ENCODE measurements around the gene MAB21L4.

DNA sequence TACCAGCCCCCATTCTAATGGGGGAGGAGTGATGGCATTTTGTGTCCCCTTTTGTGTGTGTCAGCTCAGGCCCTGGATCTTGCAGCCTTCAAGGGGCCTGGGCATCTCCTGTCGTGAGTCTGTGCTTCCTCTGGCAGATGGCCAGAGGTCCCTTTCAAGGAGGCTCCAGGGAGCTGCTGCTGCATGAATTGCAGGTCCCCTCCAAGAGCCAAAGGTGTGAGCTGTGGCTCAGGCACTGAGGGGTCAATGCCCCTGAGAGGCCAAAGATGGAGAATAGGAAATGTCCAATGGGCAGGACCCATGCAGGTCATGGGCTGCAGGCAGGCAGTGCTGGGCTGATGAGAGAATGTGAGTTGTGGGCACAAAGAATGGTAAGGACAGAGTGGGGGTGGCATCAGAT lies 10.4 kb downstream of the MAB21L4 start:
- TF ChIP-seq, protein P1, sequence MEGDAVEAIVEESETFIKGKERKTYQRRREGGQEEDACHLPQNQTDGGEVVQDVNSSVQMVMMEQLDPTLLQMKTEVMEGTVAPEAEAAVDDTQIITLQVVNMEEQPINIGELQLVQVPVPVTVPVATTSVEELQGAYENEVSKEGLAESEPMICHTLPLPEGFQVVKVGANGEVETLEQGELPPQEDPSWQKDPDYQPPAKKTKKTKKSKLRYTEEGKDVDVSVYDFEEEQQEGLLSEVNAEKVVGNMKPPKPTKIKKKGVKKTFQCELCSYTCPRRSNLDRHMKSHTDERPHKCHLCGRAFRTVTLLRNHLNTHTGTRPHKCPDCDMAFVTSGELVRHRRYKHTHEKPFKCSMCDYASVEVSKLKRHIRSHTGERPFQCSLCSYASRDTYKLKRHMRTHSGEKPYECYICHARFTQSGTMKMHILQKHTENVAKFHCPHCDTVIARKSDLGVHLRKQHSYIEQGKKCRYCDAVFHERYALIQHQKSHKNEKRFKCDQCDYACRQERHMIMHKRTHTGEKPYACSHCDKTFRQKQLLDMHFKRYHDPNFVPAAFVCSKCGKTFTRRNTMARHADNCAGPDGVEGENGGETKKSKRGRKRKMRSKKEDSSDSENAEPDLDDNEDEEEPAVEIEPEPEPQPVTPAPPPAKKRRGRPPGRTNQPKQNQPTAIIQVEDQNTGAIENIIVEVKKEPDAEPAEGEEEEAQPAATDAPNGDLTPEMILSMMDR (IDR thresholded peaks at IDR 0.05): no peak
- TF ChIP-seq POLR2A (IDR thresholded peaks at IDR 0.05) (no peak), POLR2AphosphoS5 (IDR thresholded peaks at IDR 0.05) (no peak)

Data from prostate gland (tissue), 2 donors.